ENCODE measurements around the gene ESM1. TPM values are rescaled to one million over a fixed set of nuclear protein-coding genes. Genes with fewer than 3 reads are reported as not detected.

Gene ESM1, protein sequence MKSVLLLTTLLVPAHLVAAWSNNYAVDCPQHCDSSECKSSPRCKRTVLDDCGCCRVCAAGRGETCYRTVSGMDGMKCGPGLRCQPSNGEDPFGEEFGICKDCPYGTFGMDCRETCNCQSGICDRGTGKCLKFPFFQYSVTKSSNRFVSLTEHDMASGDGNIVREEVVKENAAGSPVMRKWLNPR
- 0.23 to 0.40 TPM in 2 of 3 replicates, not detected in the other for total RNA-seq

DNA sequence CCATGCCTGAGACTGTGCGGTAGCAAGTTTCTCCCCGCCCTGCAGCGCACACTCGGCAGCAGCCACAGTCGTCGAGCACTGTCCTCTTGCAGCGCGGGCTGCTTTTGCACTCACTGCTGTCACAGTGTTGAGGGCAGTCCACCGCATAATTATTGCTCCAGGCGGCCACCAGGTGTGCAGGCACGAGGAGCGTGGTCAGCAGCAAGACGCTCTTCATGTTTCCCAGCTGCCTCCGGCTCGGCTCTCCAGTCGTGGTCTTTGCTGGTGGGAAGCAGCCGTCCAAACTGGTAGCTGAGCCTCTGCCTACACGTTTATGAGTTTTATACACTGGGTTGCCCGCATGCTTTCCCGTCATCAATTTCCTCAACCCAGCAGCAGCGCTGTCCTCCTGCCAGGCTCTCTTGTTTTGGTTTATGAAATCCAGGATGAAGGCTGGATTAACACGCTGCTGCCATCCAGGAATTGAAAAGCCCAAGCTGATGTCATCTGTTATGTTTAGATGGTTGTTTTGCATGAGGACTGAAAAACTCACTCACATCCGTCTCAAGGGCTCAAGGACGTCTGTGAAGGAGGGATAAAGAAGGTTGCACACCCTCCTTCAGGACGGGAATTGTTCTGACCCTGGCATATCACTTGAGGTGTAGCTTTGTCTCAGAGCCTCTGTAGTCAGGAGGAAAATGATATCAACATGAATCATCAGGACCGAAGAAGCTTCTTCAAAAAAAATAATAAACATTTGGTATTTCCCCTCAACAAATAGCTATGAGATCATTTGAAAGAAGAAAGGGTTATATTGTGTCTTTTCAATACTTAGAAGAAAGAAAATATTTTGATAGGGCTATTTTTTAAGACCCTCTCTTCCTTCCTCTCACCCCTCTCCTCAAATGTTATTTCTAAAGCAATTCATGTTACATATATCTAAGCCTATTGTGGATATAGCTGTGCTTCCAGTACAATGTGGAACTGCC, at the start of gene ESM1:
Gene ESM1 (minus strand): TSS at position 293 of the 968 bp plus-strand sequence. CDS start 76 bp downstream, at position 217.
- Mint-ChIP-seq H3K4me1 (peaks cover 41% of the 10 kb centered on the region), H3K27me3 (ENCODE audit: low read depth) (peaks cover 29% of the 10 kb centered on the region), H3K27ac (peak within 1 kb of the TSS; percentile 44), H3K36me3 (no peaks in the 10 kb centered on the region), H3K4me3 (peak within 1 kb of the TSS; percentile 13), H3K9me3 (no peaks in the 10 kb centered on the region)
- TF ChIP-seq, protein P1, sequence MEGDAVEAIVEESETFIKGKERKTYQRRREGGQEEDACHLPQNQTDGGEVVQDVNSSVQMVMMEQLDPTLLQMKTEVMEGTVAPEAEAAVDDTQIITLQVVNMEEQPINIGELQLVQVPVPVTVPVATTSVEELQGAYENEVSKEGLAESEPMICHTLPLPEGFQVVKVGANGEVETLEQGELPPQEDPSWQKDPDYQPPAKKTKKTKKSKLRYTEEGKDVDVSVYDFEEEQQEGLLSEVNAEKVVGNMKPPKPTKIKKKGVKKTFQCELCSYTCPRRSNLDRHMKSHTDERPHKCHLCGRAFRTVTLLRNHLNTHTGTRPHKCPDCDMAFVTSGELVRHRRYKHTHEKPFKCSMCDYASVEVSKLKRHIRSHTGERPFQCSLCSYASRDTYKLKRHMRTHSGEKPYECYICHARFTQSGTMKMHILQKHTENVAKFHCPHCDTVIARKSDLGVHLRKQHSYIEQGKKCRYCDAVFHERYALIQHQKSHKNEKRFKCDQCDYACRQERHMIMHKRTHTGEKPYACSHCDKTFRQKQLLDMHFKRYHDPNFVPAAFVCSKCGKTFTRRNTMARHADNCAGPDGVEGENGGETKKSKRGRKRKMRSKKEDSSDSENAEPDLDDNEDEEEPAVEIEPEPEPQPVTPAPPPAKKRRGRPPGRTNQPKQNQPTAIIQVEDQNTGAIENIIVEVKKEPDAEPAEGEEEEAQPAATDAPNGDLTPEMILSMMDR (IDR thresholded peaks at IDR 0.05; ENCODE audit: unreplicated experiment): no peak
- no peak for DNase-seq (ENCODE audit: low spot score in 2 of 2, unreplicated experiment in 2 of 2)

DNA sequence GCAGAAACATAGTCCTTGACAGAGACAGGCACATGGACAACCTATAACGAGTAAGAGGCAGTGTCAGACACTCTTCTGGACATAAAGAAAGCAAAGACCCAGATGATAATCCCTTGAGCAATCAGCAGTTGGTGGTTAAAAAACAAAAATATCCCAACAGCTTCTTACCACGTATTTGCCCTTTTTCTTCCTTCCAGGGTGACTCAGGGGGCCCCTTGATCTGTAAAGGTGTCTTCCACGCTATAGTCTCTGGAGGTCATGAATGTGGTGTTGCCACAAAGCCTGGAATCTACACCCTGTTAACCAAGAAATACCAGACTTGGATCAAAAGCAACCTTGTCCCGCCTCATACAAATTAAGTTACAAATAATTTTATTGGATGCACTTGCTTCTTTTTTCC, 48.2 kb upstream of the ESM1 start:
- Mint-ChIP-seq H3K27me3 (ENCODE audit: low read depth) (no peaks in the 10 kb centered on the region), H3K9me3 (no peaks in the 10 kb centered on the region), H3K27ac (no peak overlapping the region), H3K4me3 (no peak overlapping the region), H3K4me1 (peaks cover 10% of the 10 kb centered on the region), H3K36me3 (no peaks in the 10 kb centered on the region)
- TF ChIP-seq, protein P1 (IDR thresholded peaks at IDR 0.05; ENCODE audit: unreplicated experiment): no peak
- DNase-seq (ENCODE audit: low spot score in 2 of 2, unreplicated experiment in 2 of 2): no peak

DNA sequence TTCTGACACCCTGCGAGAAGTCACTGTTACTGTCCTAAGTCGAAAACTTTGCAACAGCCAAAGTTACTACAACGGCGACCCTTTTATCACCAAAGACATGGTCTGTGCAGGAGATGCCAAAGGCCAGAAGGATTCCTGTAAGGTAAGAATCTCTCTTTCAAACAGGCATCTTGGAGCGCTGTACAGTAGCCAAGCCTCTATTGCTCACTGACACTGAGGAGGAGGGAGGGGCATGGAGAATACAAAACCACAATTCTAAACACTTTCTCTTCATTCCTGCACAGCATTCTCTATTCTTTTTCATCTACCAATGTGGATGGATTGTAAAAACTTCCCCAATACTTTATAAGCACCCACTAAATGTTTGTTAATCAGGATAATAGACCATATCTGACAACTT, 46.1 kb upstream of the ESM1 start:
- H3K27me3 Mint-ChIP-seq (ENCODE audit: low read depth): no peaks in the 10 kb centered on the region
- H3K4me3 Mint-ChIP-seq: no peak overlapping the region
- TF ChIP-seq, protein P1 (IDR thresholded peaks at IDR 0.05; ENCODE audit: unreplicated experiment): no peak
- H3K4me1 Mint-ChIP-seq: peaks cover 4% of the 10 kb centered on the region
- H3K27ac Mint-ChIP-seq: no peak overlapping the region
- H3K9me3 Mint-ChIP-seq: no peaks in the 10 kb centered on the region
- H3K36me3 Mint-ChIP-seq: no peaks in the 10 kb centered on the region
- DNase-seq (ENCODE audit: low spot score in 2 of 2, unreplicated experiment in 2 of 2): no peak

DNA sequence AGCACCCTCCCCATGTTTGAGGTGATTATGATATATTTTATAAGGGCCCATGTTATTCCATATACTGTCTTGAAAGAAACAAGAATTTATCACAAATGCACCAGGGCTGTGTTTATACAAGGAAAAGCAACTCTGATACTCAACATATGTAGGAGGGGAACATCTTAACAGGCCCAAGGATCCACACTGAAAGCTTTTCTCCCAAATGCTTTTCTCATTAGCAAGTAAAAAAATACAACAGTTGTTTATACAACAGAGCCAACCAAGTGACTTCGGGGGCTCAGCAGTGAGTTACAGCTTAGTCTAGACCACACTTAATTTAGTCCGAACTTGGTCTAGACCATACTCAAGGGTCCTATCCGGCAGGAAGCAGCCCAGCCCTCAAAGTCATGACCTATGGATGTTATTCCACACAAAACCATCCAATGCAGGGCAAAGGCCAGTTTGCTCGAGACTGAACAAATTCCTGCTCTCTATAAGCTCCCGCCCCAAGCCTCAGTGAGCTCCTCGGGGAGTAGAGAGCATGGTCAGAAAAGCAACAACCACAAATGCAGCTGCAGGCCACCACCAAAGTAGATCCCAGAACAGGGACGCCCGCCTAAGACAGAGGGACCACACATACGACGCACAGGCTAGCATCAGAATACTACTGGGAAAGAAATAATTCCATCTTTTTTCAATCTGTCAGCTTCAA, 45.4 kb upstream of the ESM1 start:
- Mint-ChIP-seq H3K4me1 (no peaks in the 10 kb centered on the region), H3K9me3 (no peaks in the 10 kb centered on the region), H3K27ac (no peak overlapping the region), H3K4me3 (no peak overlapping the region), H3K27me3 (ENCODE audit: low read depth) (peaks cover under 1% of the 10 kb centered on the region), H3K36me3 (no peaks in the 10 kb centered on the region)
- no peak for DNase-seq (ENCODE audit: low spot score in 2 of 2, unreplicated experiment in 2 of 2)
- TF ChIP-seq, protein P1 (IDR thresholded peaks at IDR 0.05; ENCODE audit: unreplicated experiment): no peak

DNA sequence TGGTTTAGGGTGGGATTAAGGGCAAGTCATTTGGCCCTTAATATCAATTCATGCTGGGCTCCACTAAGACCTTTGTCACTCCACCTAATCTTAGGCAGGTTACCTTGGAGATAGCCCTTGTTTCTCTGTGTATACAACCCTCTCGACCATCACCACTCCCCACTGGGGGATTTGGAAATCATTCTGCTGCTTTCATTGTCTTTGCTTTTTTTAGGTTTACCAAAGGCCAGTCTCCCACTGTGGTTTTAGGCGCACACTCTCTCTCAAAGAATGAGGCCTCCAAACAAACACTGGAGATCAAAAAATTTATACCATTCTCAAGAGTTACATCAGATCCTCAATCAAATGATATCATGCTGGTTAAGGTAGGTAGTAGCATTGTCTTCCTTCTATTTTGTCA, 44.8 kb upstream of the ESM1 start:
- Mint-ChIP-seq H3K9me3 (no peaks in the 10 kb centered on the region), H3K4me3 (no peak overlapping the region), H3K27me3 (ENCODE audit: low read depth) (peaks cover 4% of the 10 kb centered on the region), H3K36me3 (no peaks in the 10 kb centered on the region), H3K27ac (no peak overlapping the region), H3K4me1 (no peaks in the 10 kb centered on the region)
- DNase-seq (ENCODE audit: low spot score in 2 of 2, unreplicated experiment in 2 of 2): no peak
- TF ChIP-seq, protein P1 (IDR thresholded peaks at IDR 0.05; ENCODE audit: unreplicated experiment): no peak
